H9 (cell line): Measurements from ENCODE around the gene ARHGEF10L. TPM values are rescaled to one million over a fixed set of nuclear protein-coding genes. Genes with fewer than 3 reads are reported as not detected.

Experiments
- DNase-seq: peaks from one replicate; pipeline ENCODE4 v3.0.0-alpha.2; 2017
- H2AFZ ChIP-seq: one replicate; pipeline ENCODE4 v1.6.1; 2013; ENCODE audit warnings: mild to moderate bottlenecking, low read length, control low read depth, moderate library complexity
- H2AK5ac ChIP-seq: 2 replicates; pipeline ENCODE4 v1.6.1; 2013; ENCODE audit warnings: low read length, control low read depth, mixed read lengths; ENCODE audit not compliant: insufficient read length
- H2BK120ac ChIP-seq: one replicate; pipeline ENCODE4 v1.6.1; 2013; ENCODE audit warnings: low read depth, mild to moderate bottlenecking, low read length, control low read depth, inconsistent platforms; ENCODE audit not compliant: poor library complexity, severe bottlenecking
- H2BK12ac ChIP-seq: 2 replicates; pipeline ENCODE4 v1.6.1; 2013; ENCODE audit warnings: low read length, control low read depth, mixed read lengths, low read depth; ENCODE audit not compliant: insufficient read length
- H2BK15ac ChIP-seq: 2 replicates; pipeline ENCODE4 v1.6.1; 2013; ENCODE audit warnings: low read depth, low read length, control low read depth
- H2BK20ac ChIP-seq: one replicate; pipeline ENCODE4 v1.6.1; 2013; ENCODE audit warnings: low read depth, mild to moderate bottlenecking, low read length, control low read depth, inconsistent platforms; ENCODE audit not compliant: poor library complexity, severe bottlenecking
- H2BK5ac ChIP-seq: 2 replicates; pipeline ENCODE4 v1.6.1; 2013; ENCODE audit warnings: low read length, control low read depth, mixed read lengths; ENCODE audit not compliant: insufficient read length
- H3K14ac ChIP-seq: 2 replicates; pipeline ENCODE4 v1.6.1; 2013; ENCODE audit warnings: low read length, control low read depth; ENCODE audit not compliant: insufficient read depth
- H3K18ac ChIP-seq: 2 replicates; pipeline ENCODE4 v1.6.1; 2013; ENCODE audit warnings: low read depth, mild to moderate bottlenecking, mixed read lengths, low read length, control low read depth; ENCODE audit not compliant: insufficient read length
- H3K23ac ChIP-seq: 2 replicates; pipeline ENCODE4 v1.6.1; 2013; ENCODE audit warnings: low read length, control low read depth, mixed read lengths, low read depth; ENCODE audit not compliant: insufficient read length
- H3K23me2 ChIP-seq: 2 replicates; pipeline ENCODE4 v1.6.1; 2013; ENCODE audit warnings: low read depth, mild to moderate bottlenecking, mixed read lengths, low read length, control low read depth; ENCODE audit not compliant: insufficient read length, poor library complexity, severe bottlenecking
- H3K27ac ChIP-seq: 2 replicates; pipeline ENCODE4 v1.5.1; 2013; ENCODE audit warnings: low read length, control low read depth, mixed read lengths, low read depth; ENCODE audit not compliant: insufficient read length
- H3K27me3 ChIP-seq: 2 replicates; pipeline ENCODE4 v1.6.1; 2013; ENCODE audit warnings: low read length, control low read depth, inconsistent platforms; ENCODE audit not compliant: insufficient read depth
- H3K4ac ChIP-seq: 2 replicates; pipeline ENCODE4 v1.6.1; 2013; ENCODE audit warnings: low read depth, mild to moderate bottlenecking, control low read depth, inconsistent platforms, low read length, moderate library complexity
- H3K4me1 ChIP-seq: 2 replicates; pipeline ENCODE4 v1.6.1; 2013; ENCODE audit warnings: low read length, control low read depth, inconsistent platforms; ENCODE audit not compliant: insufficient read depth
- H3K4me2 ChIP-seq: 2 replicates; pipeline ENCODE4 v1.6.1; 2013; ENCODE audit warnings: low read length, control low read depth, mixed read lengths; ENCODE audit not compliant: insufficient read length, insufficient read depth
- H3K56ac ChIP-seq: 2 replicates; pipeline ENCODE4 v1.6.1; 2013; ENCODE audit warnings: low read depth, mild to moderate bottlenecking, mixed read lengths, low read length, control low read depth; ENCODE audit not compliant: insufficient read length
- H3K79me1 ChIP-seq: 2 replicates; pipeline ENCODE4 v1.6.1; 2013; ENCODE audit warnings: low read depth, mild to moderate bottlenecking, moderate library complexity, low read length, control low read depth, inconsistent platforms; ENCODE audit not compliant: insufficient read depth, poor library complexity, severe bottlenecking
- H3K79me2 ChIP-seq: 2 replicates; pipeline ENCODE4 v1.6.1; 2013; ENCODE audit warnings: low read length, control low read depth, inconsistent platforms; ENCODE audit not compliant: insufficient read depth
- H3K9ac ChIP-seq: 2 replicates; pipeline ENCODE4 v1.6.1; 2013; ENCODE audit warnings: low read length, control low read depth, mixed read lengths; ENCODE audit not compliant: insufficient read length; ENCODE audit errors: extremely low read depth
- H3K9me3 ChIP-seq: one replicate; pipeline ENCODE4 v1.6.1; 2013; ENCODE audit warnings: low read depth, low read length, inconsistent platforms; ENCODE audit not compliant: control insufficient read depth
- H3T11ph ChIP-seq: one replicate; pipeline ENCODE4 v1.6.1; 2013; ENCODE audit warnings: mild to moderate bottlenecking, low read length, control low read depth, inconsistent platforms
- H4K20me1 ChIP-seq: one replicate; pipeline ENCODE4 v1.6.1; 2013; ENCODE audit not compliant: control insufficient read depth, insufficient read length, insufficient read depth
- H4K5ac ChIP-seq: 2 replicates; pipeline ENCODE4 v1.6.1; 2013; ENCODE audit warnings: low read depth, mild to moderate bottlenecking, mixed read lengths, low read length, control low read depth; ENCODE audit not compliant: insufficient read length
- H4K8ac ChIP-seq: replicated peaks from 2 replicates; pipeline ENCODE4 v1.6.1; 2013; ENCODE audit warnings: low read length, control low read depth, mixed read lengths, low read depth; ENCODE audit not compliant: insufficient read length
- H4K91ac ChIP-seq: 2 replicates; pipeline ENCODE4 v1.6.1; 2013; ENCODE audit warnings: low read depth, mild to moderate bottlenecking, moderate library complexity, mixed read lengths, low read length, control low read depth; ENCODE audit not compliant: insufficient read length
- H3K27ac Mint-ChIP-seq, 3 experiments: 2 replicates in 2 of 3; 3 replicates in 1 of 3; pipeline ENCODE4 v1.8.0; 2020 to 2021; ENCODE audit warnings: mixed read lengths in 3 of 3, mild to moderate bottlenecking in 1 of 3, moderate library complexity in 1 of 3
- H3K27me3 Mint-ChIP-seq: 2 replicates; pipeline ENCODE4 v1.8.0; 2021; ENCODE audit warnings: low read depth, mild to moderate bottlenecking, moderate library complexity, mixed read lengths
- H3K36me3 Mint-ChIP-seq, 3 experiments: 2 replicates in 2 of 3; 3 replicates in 1 of 3; pipeline ENCODE4 v1.8.0; 2020 to 2021; ENCODE audit warnings: low read depth in 3 of 3, mixed read lengths in 3 of 3; ENCODE audit not compliant: insufficient read depth in 1 of 3
- H3K4me1 Mint-ChIP-seq, 2 experiments: 2 replicates each; pipeline ENCODE4 v1.8.0; 2020; ENCODE audit warnings: mixed read lengths in 2 of 2
- H3K4me3 Mint-ChIP-seq, 2 experiments: 2 replicates in 1 of 2; 3 replicates in 1 of 2; pipeline ENCODE4 v1.8.0; 2020 to 2021; ENCODE audit warnings: mild to moderate bottlenecking in 2 of 2, mixed read lengths in 2 of 2, moderate library complexity in 1 of 2
- H3K9me3 Mint-ChIP-seq, 2 experiments: 2 replicates in 1 of 2; 3 replicates in 1 of 2; pipeline ENCODE4 v1.8.0; 2020; ENCODE audit warnings: mild to moderate bottlenecking in 2 of 2, mixed read lengths in 2 of 2, moderate library complexity in 1 of 2
- WGBS: extraction: QIAGEN DNeasy Blood & Tissue Kit; methylation state at CpG from one replicate; pipeline ENCODE4 v1.1.7; 2013; ENCODE audit warnings: missing lambda C conversion rate, low lambda C conversion rate, mixed read lengths; ENCODE audit not compliant: insufficient read length; ENCODE audit errors: extremely low coverage; 5-methylcytosine and 5-hydroxymethylcytosine counted together
- total RNA-seq: library from RNA; stranded (reverse); gene quantifications from 2 replicates; pipeline ENCODE4 v1.2.1, GENCODE V29; 2021
- TF ChIP-seq, protein P1 (sequence below): fragments of 200-600 bp; sonication (generic); conservative IDR thresholded peaks from 3 replicates; pipeline ENCODE4 v1.8.0; 2021; ENCODE audit warnings: antibody characterized with exemption, mild to moderate bottlenecking

Gene ARHGEF10L
- total RNA-seq, 1 experiment from 2014 or later = 20.2 TPM

DNA sequence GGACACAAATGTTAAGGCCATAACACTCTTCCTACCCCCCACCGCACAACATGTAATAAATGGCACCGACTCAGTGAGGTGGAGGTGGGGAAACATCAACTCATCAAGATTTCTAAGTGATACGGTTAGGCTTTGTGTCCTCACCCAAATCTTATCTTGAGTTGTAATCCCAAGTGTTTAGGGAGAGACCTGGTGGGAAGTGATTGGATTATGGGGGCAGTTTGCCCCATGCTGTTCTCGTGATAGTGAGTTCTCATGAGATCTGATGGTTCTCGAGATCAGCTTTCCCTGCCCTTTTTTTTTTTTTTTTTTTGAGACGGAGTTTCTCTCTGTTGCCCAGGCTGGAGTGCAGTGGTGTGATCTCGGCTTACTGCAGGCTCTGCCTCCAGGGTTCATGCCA is 164.7 kb downstream of the ARHGEF10L start:
- H3K23ac ChIP-seq = no peak overlapping the region
- no peaks in the 10 kb centered on the region for H3K4me1 ChIP-seq
- peaks cover 2% of the 10 kb centered on the region for H3K27me3 Mint-ChIP-seq
- peaks cover under 1% of the 10 kb centered on the region for H3K9me3 ChIP-seq
- H4K5ac ChIP-seq = no peak overlapping the region
- H3K9ac ChIP-seq = no peak overlapping the region
- no peak overlapping the region for H3K27ac ChIP-seq
- peak overlapping the region in 1 of 3 experiments; percentile 93; a peak in 2 of 7 replicates for H3K27ac Mint-ChIP-seq
- no peak overlapping the region for H3K14ac ChIP-seq
- no peak overlapping the region for H2BK12ac ChIP-seq
- peaks cover 1 to 2% (median 2%) of the 10 kb centered on the region in 3 experiments; a peak in 3 of 7 replicates for H3K36me3 Mint-ChIP-seq
- H4K8ac ChIP-seq = no peak overlapping the region
- no peaks in the 10 kb centered on the region for H3K79me2 ChIP-seq
- no peak overlapping the region for H2BK15ac ChIP-seq
- no peaks in the 10 kb centered on the region for H4K20me1 ChIP-seq
- H3K23me2 ChIP-seq = no peaks in the 10 kb centered on the region
- H3K79me1 ChIP-seq = no peaks in the 10 kb centered on the region
- peaks cover 3 to 7% of the 10 kb centered on the region in 2 experiments; a peak in 4 of 5 replicates for H3K9me3 Mint-ChIP-seq
- H3K56ac ChIP-seq = no peak overlapping the region
- H2BK120ac ChIP-seq = no peak overlapping the region
- peaks cover 18 to 26% of the 10 kb centered on the region in 2 experiments for H3K4me1 Mint-ChIP-seq
- H3K4ac ChIP-seq = no peak overlapping the region
- H3K4me3 Mint-ChIP-seq = no peak overlapping the region
- no peak overlapping the region for H2AFZ ChIP-seq
- no peak overlapping the region for H3K18ac ChIP-seq
- H3K4me2 ChIP-seq = no peak overlapping the region
- no peak overlapping the region for H2BK5ac ChIP-seq
- no peak overlapping the region for H2BK20ac ChIP-seq
- H3K27me3 ChIP-seq = no peaks in the 10 kb centered on the region
- WGBS = no CpG with 5 or more reads among the region's 7 CpGs
- no peak for DNase-seq
- no peak overlapping the region for H3T11ph ChIP-seq
- no peak overlapping the region for H4K91ac ChIP-seq
- H2AK5ac ChIP-seq = no peak overlapping the region
- TF ChIP-seq, protein P1, sequence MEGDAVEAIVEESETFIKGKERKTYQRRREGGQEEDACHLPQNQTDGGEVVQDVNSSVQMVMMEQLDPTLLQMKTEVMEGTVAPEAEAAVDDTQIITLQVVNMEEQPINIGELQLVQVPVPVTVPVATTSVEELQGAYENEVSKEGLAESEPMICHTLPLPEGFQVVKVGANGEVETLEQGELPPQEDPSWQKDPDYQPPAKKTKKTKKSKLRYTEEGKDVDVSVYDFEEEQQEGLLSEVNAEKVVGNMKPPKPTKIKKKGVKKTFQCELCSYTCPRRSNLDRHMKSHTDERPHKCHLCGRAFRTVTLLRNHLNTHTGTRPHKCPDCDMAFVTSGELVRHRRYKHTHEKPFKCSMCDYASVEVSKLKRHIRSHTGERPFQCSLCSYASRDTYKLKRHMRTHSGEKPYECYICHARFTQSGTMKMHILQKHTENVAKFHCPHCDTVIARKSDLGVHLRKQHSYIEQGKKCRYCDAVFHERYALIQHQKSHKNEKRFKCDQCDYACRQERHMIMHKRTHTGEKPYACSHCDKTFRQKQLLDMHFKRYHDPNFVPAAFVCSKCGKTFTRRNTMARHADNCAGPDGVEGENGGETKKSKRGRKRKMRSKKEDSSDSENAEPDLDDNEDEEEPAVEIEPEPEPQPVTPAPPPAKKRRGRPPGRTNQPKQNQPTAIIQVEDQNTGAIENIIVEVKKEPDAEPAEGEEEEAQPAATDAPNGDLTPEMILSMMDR = no peak
